Measurements from ENCODE around the gene S100A13.

GRCh38 chr1:153608089-153608682 lies 19.1 kb downstream of the S100A13 start:
- TF ChIP-seq, protein P1, sequence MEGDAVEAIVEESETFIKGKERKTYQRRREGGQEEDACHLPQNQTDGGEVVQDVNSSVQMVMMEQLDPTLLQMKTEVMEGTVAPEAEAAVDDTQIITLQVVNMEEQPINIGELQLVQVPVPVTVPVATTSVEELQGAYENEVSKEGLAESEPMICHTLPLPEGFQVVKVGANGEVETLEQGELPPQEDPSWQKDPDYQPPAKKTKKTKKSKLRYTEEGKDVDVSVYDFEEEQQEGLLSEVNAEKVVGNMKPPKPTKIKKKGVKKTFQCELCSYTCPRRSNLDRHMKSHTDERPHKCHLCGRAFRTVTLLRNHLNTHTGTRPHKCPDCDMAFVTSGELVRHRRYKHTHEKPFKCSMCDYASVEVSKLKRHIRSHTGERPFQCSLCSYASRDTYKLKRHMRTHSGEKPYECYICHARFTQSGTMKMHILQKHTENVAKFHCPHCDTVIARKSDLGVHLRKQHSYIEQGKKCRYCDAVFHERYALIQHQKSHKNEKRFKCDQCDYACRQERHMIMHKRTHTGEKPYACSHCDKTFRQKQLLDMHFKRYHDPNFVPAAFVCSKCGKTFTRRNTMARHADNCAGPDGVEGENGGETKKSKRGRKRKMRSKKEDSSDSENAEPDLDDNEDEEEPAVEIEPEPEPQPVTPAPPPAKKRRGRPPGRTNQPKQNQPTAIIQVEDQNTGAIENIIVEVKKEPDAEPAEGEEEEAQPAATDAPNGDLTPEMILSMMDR (IDR thresholded peaks at IDR 0.05): no peak
- TF ChIP-seq POLR2A (IDR thresholded peaks at IDR 0.05): no peak

Data from right lobe of liver (tissue), 4 donors.